Thoracic aorta (tissue), 2 donors: ENCODE measurements around the gene KPTN. TPM values are rescaled to one million over a fixed set of nuclear protein-coding genes. Genes with fewer than 3 reads are reported as not detected.

Experiments
- ATAC-seq: fragments of 150-250 bp; one replicate; pipeline ENCODE4 v1.8.0; 2017; ENCODE audit warnings: low read depth; ENCODE audit not compliant: insufficient number of reproducible peaks, low FRiP score
- DNase-seq: peaks from one replicate; pipeline ENCODE4 v3.0.0-alpha.2; 2020; ENCODE audit warnings: low spot score
- H3K27ac ChIP-seq, 2 donors: fragments of 200-600 bp; sonication (generic); 1 replicate in 1 of 2; 2 replicates in 1 of 2; pipeline ENCODE4 v1.5.1; 2016; ENCODE audit warnings: mild to moderate bottlenecking in 2 of 2, moderate library complexity in 2 of 2
- H3K27me3 ChIP-seq: fragments of 200-600 bp; sonication (generic); replicated peaks from 2 replicates; pipeline ENCODE4 v1.6.0; 2016; ENCODE audit warnings: mild to moderate bottlenecking; ENCODE audit not compliant: insufficient read depth
- H3K36me3 ChIP-seq: fragments of 200-600 bp; sonication (generic); one replicate; pipeline ENCODE4 v1.5.1; 2016
- H3K4me1 ChIP-seq, 2 donors: fragments of 200-600 bp; sonication (generic); 1 replicate in 1 of 2; 2 replicates in 1 of 2; pipeline versions ENCODE4 v1.5.1 to v1.6.0; 2016; ENCODE audit warnings: low read depth in 2 of 2, mild to moderate bottlenecking in 1 of 2; ENCODE audit not compliant: control insufficient read depth in 1 of 2
- H3K4me3 ChIP-seq: fragments of 200-600 bp; sonication (generic); 2 replicates; pipeline ENCODE4 v1.5.1; 2016; ENCODE audit warnings: mild to moderate bottlenecking
- H3K9me3 ChIP-seq: fragments of 200-600 bp; sonication (generic); 2 replicates; pipeline ENCODE4 v1.5.1; 2016
- total RNA-seq, 2 donors: library from RNA; depleted of rRNA; stranded (reverse); fragments of >200 nt; gene quantifications; one replicate each; pipeline versions ENCODE4 v1.1.0 to v1.2.3, GENCODE V29; 2016
- TF ChIP-seq, protein P1 (sequence below): fragments of 200-600 bp; sonication (generic); IDR thresholded peaks from one replicate; pipeline ENCODE4 v1.5.1; 2019; ENCODE audit warnings: antibody characterized with exemption

The KPTN gene
- total RNA-seq, 2 donors from 2014 or later: 0.95 to 1.2 TPM

DNA sequence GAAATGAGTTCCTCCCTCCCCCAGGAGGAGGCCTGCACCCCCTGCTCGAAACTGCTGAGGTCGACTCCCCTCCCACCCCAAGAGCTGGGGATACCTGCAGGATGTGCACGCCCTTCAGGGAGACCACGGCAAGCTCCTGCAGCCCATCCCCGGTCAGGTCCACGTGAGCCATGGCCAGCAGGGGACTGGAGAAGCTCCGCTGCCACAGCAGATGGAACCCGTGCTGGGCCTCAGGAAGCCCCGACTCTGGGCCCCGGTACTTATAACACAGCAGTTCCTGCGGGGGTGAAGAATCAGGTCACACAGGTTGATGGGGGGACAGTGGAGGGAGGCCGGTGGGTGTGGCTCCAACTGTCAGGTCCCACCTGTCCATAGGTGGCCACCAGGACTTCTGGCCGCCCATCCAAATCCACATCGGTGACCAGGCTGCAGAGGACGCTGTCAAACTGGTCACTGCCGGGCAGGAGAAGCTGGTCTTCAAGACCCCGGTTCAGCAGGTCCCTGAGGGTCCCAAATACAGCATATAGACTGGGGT, 7.5 kb downstream of the KPTN start:
- Histone ChIP-seq H3K4me1 (peaks cover 7 to 19% of the 10 kb centered on the region in 2 donors), H3K9me3 (no peaks in the 10 kb centered on the region), H3K4me3 (no peak overlapping the region), H3K27me3 (no peaks in the 10 kb centered on the region), H3K36me3 (no peaks in the 10 kb centered on the region), H3K27ac (no peak overlapping the region)
- TF ChIP-seq, protein P1, sequence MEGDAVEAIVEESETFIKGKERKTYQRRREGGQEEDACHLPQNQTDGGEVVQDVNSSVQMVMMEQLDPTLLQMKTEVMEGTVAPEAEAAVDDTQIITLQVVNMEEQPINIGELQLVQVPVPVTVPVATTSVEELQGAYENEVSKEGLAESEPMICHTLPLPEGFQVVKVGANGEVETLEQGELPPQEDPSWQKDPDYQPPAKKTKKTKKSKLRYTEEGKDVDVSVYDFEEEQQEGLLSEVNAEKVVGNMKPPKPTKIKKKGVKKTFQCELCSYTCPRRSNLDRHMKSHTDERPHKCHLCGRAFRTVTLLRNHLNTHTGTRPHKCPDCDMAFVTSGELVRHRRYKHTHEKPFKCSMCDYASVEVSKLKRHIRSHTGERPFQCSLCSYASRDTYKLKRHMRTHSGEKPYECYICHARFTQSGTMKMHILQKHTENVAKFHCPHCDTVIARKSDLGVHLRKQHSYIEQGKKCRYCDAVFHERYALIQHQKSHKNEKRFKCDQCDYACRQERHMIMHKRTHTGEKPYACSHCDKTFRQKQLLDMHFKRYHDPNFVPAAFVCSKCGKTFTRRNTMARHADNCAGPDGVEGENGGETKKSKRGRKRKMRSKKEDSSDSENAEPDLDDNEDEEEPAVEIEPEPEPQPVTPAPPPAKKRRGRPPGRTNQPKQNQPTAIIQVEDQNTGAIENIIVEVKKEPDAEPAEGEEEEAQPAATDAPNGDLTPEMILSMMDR: no peak
- ATAC-seq (no peak), DNase-seq (no peak)

DNA sequence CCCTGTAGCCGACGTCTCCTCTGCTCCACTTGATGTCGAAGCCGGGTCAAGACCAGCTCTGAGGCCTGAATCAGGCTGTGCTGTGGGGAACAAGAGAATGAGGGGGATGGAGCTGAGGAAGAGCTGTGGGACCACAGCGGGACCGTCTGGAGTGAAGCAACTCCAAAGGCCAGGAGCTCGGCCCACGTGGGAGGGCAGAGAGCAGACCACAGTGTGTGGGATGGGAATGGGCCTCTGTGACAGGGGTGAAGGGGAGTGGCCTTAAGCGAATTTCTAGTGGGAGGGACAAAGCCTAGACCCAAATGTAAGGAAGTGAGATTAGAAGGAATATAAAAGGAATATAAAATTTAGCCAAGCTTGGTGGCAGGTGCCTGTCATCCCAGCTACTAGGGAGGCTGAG, 8.6 kb downstream of the KPTN start:
- DNase-seq: no peak
- Histone ChIP-seq H3K27me3 (no peaks in the 10 kb centered on the region), H3K36me3 (no peaks in the 10 kb centered on the region), H3K4me3 (no peak overlapping the region), H3K4me1 (peaks cover 8 to 29% of the 10 kb centered on the region in 2 donors), H3K27ac (no peak overlapping the region), H3K9me3 (no peaks in the 10 kb centered on the region)
- no peak for ATAC-seq
- TF ChIP-seq, protein P1: no peak

DNA sequence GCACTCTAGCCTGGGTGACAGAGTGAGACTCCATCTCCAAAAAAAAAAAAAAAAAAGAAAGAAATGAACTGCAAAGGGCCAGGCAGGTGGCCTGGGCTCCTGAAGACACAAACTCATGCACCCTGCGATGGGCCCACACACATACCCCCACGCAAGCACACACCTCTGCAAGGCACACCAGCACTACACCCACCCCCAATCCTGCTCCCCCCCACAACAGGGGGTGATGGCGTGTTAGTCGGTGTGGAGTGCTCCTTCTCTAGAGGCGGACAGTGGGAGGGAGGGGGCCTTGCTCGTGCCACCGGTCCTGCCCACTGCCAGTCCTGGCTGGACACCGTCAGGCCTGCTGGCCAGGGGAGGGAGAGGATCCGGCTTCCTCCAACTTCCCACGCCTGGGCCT, 10.7 kb downstream of the KPTN start:
- H3K36me3 ChIP-seq: no peaks in the 10 kb centered on the region
- H3K27me3 ChIP-seq: no peaks in the 10 kb centered on the region
- peaks cover 8 to 37% of the 10 kb centered on the region in 2 donors for H3K4me1 ChIP-seq
- TF ChIP-seq, protein P1: no peak
- DNase-seq (no peak), ATAC-seq (no peak)
- no peak overlapping the region for H3K27ac ChIP-seq
- no peak overlapping the region for H3K4me3 ChIP-seq
- no peaks in the 10 kb centered on the region for H3K9me3 ChIP-seq

DNA sequence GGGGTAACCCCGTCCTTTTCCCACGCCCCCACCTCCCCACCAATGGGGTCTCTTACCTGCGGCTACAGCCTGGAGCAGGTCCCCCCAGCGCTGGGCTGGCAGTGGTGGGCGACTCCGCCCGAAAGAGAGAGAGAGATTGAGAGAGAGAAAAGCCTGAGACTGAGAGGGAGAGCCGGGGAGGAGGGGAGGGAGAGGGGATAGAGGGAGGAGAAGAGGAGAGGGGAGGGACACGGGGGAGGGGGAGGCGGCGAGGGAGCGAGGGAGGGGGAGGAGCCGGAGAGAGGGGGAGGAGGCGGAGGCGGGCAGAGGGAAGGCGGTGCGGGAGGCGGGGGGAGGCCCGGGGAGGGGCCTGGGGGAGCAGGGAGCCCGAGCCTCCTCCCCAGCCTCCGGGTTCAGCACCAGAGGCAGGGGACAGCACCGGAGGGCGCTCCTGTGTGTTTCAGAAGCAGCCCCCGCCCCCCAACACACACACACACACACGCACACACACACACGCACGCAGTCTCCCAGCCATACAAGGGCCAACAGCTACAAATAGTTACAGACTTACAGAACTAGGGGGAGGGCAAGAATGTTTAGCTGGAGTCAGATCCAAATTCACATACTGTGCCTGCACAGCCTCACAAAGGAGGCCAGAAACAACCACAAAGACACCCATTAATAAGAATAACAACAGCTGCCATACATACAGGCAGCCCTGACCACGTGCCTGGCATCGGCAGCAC, 12.1 kb downstream of the KPTN start, which contains the start of gene SLC8A2:
Gene SLC8A2, minus strand, starts transcription at position 161 of the 725 bp plus-strand sequence. CDS start 5,490 bp downstream, outside the sequence.
- TF ChIP-seq, protein P1: no peak
- H3K36me3 ChIP-seq: no peaks in the 10 kb centered on the region
- no peaks in the 10 kb centered on the region for H3K9me3 ChIP-seq
- H3K27me3 ChIP-seq: no peaks in the 10 kb centered on the region
- peak within 1 kb of the TSS; percentile 59 for H3K4me3 ChIP-seq
- ATAC-seq (peak; percentile 69), DNase-seq (peak; percentile 58)
- no peak within 1 kb of the TSS for H3K27ac ChIP-seq
- H3K4me1 ChIP-seq: peaks cover 8 to 37% of the 10 kb centered on the region in 2 donors

DNA sequence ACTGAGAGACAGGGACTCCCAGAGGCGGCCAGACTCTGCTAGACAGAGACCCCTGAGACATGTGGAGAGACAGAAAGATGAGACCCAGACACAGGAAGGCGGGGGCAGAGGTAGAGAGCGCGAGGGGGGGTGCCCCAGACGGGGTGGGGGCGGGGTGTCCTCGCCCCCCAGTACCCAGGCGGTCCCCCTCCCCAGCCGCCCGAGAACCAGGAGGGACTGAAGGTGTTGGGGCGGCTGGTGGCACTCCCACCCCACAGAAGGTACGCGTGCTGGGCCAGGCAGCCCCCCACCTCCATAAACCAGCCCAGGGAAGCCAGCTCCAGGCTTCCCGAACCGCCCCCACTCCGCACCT, 12.7 kb downstream of the KPTN start:
- no peak overlapping the region for H3K27ac ChIP-seq
- H3K9me3 ChIP-seq: no peaks in the 10 kb centered on the region
- ATAC-seq: no peak
- no peaks in the 10 kb centered on the region for H3K36me3 ChIP-seq
- TF ChIP-seq, protein P1: no peak
- H3K4me1 ChIP-seq: peaks cover 8 to 37% of the 10 kb centered on the region in 2 donors
- no peaks in the 10 kb centered on the region for H3K27me3 ChIP-seq
- H3K4me3 ChIP-seq: peak overlapping the region; percentile 55
- DNase-seq: no peak
